Measurements from ENCODE around the gene UBE2G2. TPM values are rescaled to one million over a fixed set of nuclear protein-coding genes. Genes with fewer than 3 reads are reported as not detected.

Gene UBE2G2
- total and polyA plus RNA-seq, 7 donors = 39.0 to 93.8 (median 72.8) TPM

DNA sequence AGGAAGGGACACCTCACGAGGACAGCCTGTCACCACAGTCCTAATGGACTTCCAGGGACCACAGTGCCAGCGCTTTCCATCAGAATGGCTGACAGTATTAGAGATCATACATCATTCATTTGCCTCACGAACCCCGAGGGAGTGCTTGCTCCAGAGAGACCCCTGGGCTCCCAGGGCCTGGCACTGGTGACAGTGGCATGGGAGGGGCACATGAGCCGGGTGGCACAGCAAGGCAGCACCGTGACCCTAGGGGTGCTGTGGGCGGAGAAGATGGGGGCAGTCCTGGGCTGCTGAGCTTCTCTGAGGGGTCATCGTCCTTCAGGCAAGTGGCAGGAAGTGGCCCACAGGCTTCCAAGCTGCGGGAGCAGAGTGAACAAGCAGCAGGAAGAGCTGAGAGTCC, 73.9 kb downstream of the UBE2G2 start:
- no peaks in the 10 kb centered on the region for H3K36me3 ChIP-seq (ENCODE audit: insufficient read depth in 1 of 2, low read depth in 1 of 2)
- H3K27me3 ChIP-seq (ENCODE audit: insufficient read depth in 3 of 3, low read length in 2 of 3) = peaks cover 0 to 58% (median 7%) of the 10 kb centered on the region in 3 donors
- no peaks in the 10 kb centered on the region for H3K4me1 ChIP-seq
- no peak for ATAC-seq
- intact Hi-C loops (cut with DNase I) = no loop called here
- DNase-seq = no peak
- no peak overlapping the region for H3K4me3 ChIP-seq
- no peak overlapping the region for H3K27ac ChIP-seq
- TF ChIP-seq, protein P1, sequence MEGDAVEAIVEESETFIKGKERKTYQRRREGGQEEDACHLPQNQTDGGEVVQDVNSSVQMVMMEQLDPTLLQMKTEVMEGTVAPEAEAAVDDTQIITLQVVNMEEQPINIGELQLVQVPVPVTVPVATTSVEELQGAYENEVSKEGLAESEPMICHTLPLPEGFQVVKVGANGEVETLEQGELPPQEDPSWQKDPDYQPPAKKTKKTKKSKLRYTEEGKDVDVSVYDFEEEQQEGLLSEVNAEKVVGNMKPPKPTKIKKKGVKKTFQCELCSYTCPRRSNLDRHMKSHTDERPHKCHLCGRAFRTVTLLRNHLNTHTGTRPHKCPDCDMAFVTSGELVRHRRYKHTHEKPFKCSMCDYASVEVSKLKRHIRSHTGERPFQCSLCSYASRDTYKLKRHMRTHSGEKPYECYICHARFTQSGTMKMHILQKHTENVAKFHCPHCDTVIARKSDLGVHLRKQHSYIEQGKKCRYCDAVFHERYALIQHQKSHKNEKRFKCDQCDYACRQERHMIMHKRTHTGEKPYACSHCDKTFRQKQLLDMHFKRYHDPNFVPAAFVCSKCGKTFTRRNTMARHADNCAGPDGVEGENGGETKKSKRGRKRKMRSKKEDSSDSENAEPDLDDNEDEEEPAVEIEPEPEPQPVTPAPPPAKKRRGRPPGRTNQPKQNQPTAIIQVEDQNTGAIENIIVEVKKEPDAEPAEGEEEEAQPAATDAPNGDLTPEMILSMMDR (IDR thresholded peaks at IDR 0.05) = no peak
- no peaks in the 10 kb centered on the region for H3K9me3 ChIP-seq
- whole genome bisulfite sequencing, 3 donors = 69 to 75% (median 74%) methylated on average over 9 of the region's 9 CpGs

DNA sequence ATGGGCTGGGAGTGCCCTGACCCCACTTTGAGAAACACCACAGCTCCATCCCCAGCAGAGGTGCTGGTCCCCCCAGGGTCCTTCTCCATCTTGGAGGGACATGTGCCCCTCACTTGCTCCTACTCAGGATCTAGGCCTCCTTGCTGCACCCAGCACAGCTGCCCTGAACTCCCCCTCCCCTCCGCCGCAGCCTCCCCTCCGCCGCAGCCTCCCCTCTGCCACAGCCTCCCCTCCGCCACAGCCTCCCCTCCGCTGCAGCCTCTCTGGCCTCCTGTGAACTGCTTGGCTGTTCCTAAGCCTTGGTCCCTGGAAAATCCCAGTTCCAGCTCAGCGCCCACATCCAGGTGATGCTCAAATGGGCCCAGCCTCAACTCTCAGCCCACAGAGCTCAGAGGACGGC, 74.3 kb downstream of the UBE2G2 start:
- Histone ChIP-seq H3K27ac (no peak overlapping the region), H3K27me3 (ENCODE audit: insufficient read depth in 3 of 3, low read length in 2 of 3) (peaks cover 0 to 60% (median 10%) of the 10 kb centered on the region in 3 donors), H3K36me3 (ENCODE audit: insufficient read depth in 1 of 2, low read depth in 1 of 2) (no peaks in the 10 kb centered on the region), H3K4me3 (no peak overlapping the region), H3K9me3 (no peaks in the 10 kb centered on the region), H3K4me1 (no peaks in the 10 kb centered on the region)
- TF ChIP-seq, protein P1 (IDR thresholded peaks at IDR 0.05) = no peak
- 92 to 94% (median 93%) methylated on average over 8 of the region's 8 CpGs for WGBS, 3 donors
- DNase-seq (no peak), ATAC-seq (no peak)
- intact Hi-C loops (cut with DNase I) = no loop called here

DNA sequence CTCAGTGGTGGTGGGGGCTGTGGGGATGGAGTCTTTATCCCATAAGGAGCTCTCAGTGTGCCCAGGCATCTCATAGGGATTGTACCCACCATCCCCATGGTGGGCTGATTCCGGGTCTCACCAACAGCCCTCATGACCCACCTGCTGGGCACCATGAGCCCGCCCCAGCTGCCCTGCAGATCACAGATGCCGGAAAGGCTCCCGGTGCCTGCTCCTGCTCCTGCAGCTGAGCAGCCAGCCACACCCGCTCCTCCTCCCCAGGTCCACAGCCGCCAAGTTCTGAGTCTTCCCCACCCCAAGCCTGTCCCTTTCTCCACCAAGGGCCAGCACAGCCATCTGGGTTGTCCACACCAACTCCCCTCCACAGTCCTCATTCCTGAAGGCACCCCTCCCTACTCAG, 74.8 kb downstream of the UBE2G2 start:
- Histone ChIP-seq H3K9me3 (no peaks in the 10 kb centered on the region), H3K36me3 (ENCODE audit: insufficient read depth in 1 of 2, low read depth in 1 of 2) (no peaks in the 10 kb centered on the region), H3K4me3 (no peak overlapping the region), H3K27me3 (ENCODE audit: insufficient read depth in 3 of 3, low read length in 2 of 3) (peaks cover 0 to 59% (median 10%) of the 10 kb centered on the region in 3 donors), H3K27ac (no peak overlapping the region), H3K4me1 (no peaks in the 10 kb centered on the region)
- no peak for ATAC-seq
- no peak for DNase-seq
- TF ChIP-seq, protein P1 (IDR thresholded peaks at IDR 0.05) = no peak
- intact Hi-C loops (cut with DNase I) = no loop called here
- WGBS, 3 donors = 50 to 56% (median 55%) methylated on average over 5 to 6 of the region's 6 CpGs

DNA sequence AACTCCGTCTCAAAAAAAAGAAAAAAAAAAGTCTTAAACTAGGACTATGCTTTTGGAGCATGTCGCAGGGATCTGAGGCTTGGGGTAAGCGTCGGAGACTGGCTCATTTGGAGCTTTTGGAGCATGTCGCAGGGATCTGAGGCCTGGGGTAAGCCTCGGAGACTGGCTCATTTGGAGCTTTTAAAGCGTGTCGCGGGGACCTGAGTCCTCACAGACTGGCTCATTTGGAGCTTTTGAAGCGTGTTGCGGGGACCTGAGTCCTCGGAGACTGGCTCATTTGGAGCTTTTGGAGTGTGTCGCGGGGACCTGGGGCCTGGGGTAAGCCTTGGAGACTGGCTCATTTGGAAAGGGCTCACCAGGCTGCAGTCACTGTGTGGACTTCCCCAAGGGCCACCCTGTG, 76.7 kb downstream of the UBE2G2 start:
- H3K36me3 ChIP-seq (ENCODE audit: insufficient read depth in 1 of 2, low read depth in 1 of 2) = no peaks in the 10 kb centered on the region
- H3K4me1 ChIP-seq = no peaks in the 10 kb centered on the region
- no peaks in the 10 kb centered on the region for H3K9me3 ChIP-seq
- H3K27ac ChIP-seq = no peak overlapping the region
- TF ChIP-seq, protein P1 (IDR thresholded peaks at IDR 0.05) = no peak
- WGBS, 3 donors = 80 to 86% (median 83%) methylated on average over 14 of the region's 14 CpGs
- peaks cover 0 to 64% (median 10%) of the 10 kb centered on the region in 3 donors for H3K27me3 ChIP-seq (ENCODE audit: insufficient read depth in 3 of 3, low read length in 2 of 3)
- ATAC-seq = no peak
- intact Hi-C loops (cut with DNase I) = no loop called here
- no peak for DNase-seq
- H3K4me3 ChIP-seq = no peak overlapping the region

DNA sequence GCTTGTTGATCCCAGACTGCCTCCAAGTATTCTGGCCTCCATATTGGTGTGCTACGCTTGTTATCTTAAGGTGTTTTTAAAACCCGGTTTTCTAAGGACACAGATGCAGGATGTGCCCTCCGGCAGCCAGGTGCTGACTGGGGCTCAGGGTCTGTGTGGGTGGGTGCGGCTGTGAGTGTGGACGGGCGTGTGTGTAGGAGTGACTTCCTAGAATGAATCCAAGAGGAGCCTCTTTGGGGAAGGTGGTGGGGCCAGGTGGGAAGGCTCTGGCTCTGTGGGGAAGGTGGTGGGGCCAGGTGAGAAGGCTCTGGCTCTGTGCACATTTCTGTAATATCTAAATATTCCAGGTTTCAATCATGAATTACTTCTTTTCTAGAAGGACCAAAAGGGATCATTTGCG, 77.4 kb downstream of the UBE2G2 start:
- ATAC-seq = no peak
- H3K27me3 ChIP-seq (ENCODE audit: insufficient read depth in 3 of 3, low read length in 2 of 3) = peaks cover 0 to 71% (median 10%) of the 10 kb centered on the region in 3 donors
- WGBS, 3 donors = 83 to 87% (median 87%) methylated on average over 7 of the region's 7 CpGs

More for the DNA sequence above, 77.4 kb downstream of the UBE2G2 start:
- Histone ChIP-seq H3K27ac (no peak overlapping the region), H3K4me3 (no peak overlapping the region), H3K9me3 (no peaks in the 10 kb centered on the region), H3K36me3 (ENCODE audit: insufficient read depth in 1 of 2, low read depth in 1 of 2) (no peaks in the 10 kb centered on the region), H3K4me1 (no peaks in the 10 kb centered on the region)
- TF ChIP-seq, protein P1 (IDR thresholded peaks at IDR 0.05) = no peak
- intact Hi-C loops (cut with DNase I) = no loop called here
- no peak for DNase-seq
